Cardiac fibroblast (primary cell): ENCODE measurements around the gene BTBD18.

ENCODE experiments used
- DNase-seq, 2 donors: peaks; one replicate each; pipeline versions ENCODE4 v3.0.0 to v3.0.0-alpha.2; 2010; ENCODE audit warnings: low read depth in 2 of 2
- H3K4me3 ChIP-seq, 2 donors: replicated peaks in 1 of 2; 1 replicate in 1 of 2; 2 replicates in 1 of 2; pipeline ENCODE4 v1.5.1; 2011; ENCODE audit warnings: low read depth in 2 of 2, low read length in 2 of 2, mild to moderate bottlenecking in 2 of 2, moderate library complexity in 1 of 2
- TF ChIP-seq, protein P1 (sequence below): IDR thresholded peaks from one replicate; pipeline ENCODE4 v1.5.1; 2011; ENCODE audit warnings: low read depth, mild to moderate bottlenecking, low read length, inconsistent platforms

The BTBD18 gene

DNA sequence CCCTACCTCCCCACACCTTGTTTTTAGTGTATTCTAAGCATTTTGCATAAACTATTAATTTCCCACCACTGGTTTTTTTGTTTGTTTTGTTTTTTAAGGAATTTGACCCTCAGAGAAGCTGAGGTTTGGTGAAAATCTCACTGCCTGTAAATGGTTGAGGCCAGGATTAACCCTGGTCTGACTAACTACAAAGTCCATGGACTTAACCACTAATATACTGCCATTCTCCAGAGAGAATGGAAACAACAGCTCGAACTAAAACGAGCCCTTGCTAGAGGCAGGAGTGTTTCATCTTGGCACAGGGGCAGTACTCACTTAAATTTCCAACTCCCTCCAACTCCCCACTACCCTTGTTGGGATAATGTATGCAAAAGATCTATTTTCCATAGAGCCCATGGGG lies 12.9 kb upstream of the BTBD18 start:
- no peak for DNase-seq
- TF ChIP-seq, protein P1, sequence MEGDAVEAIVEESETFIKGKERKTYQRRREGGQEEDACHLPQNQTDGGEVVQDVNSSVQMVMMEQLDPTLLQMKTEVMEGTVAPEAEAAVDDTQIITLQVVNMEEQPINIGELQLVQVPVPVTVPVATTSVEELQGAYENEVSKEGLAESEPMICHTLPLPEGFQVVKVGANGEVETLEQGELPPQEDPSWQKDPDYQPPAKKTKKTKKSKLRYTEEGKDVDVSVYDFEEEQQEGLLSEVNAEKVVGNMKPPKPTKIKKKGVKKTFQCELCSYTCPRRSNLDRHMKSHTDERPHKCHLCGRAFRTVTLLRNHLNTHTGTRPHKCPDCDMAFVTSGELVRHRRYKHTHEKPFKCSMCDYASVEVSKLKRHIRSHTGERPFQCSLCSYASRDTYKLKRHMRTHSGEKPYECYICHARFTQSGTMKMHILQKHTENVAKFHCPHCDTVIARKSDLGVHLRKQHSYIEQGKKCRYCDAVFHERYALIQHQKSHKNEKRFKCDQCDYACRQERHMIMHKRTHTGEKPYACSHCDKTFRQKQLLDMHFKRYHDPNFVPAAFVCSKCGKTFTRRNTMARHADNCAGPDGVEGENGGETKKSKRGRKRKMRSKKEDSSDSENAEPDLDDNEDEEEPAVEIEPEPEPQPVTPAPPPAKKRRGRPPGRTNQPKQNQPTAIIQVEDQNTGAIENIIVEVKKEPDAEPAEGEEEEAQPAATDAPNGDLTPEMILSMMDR, result no peak
- peak overlapping the region; percentile 65 to 75 for H3K4me3 ChIP-seq

DNA sequence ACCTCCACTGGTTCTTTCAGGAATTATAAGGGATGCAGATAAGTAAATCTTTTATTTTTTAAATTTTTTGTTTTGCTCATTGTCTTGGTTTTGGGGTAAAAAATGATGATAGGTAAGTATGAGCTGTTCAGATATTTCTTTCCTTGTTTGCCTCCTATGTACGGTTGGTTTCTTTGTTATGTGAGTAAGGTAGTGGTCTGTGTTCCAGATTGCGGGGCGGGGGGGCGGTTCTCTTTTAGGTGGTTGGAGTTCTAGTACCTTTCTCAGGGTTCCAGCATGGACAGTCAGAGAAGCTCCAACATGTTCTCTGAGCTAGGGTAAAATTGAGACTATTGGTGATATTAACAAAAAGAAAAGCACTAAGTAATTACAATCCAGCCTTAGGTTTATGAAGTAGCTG lies 12.4 kb upstream of the BTBD18 start:
- peak overlapping the region; percentile 65 to 75 for H3K4me3 ChIP-seq
- TF ChIP-seq, protein P1, result no peak
- DNase-seq, result no peak

DNA sequence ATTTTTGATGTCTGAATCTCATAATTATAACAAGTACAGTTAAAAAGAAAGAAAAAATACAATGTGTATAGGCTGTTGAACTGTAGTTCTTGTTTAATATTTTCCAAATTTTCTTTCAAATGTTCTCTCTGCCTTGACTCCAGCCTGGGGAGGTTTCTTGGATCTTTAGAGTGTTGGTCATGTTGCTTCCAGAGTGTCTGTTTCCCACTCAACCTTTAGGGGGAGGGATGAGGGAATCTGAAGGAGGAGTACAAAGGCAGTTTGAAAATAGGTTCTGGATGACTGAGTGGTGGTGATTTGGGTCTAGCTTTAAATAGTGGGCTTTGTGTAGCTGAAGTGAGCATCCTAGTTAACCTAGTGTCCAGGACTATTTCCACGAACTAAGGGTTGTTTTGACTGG lies 11.9 kb upstream of the BTBD18 start:
- TF ChIP-seq, protein P1, result peak; percentile 51
- H3K4me3 ChIP-seq, result peak overlapping the region; percentile 65 to 75
- peak; percentile 54 to 61 for DNase-seq

DNA sequence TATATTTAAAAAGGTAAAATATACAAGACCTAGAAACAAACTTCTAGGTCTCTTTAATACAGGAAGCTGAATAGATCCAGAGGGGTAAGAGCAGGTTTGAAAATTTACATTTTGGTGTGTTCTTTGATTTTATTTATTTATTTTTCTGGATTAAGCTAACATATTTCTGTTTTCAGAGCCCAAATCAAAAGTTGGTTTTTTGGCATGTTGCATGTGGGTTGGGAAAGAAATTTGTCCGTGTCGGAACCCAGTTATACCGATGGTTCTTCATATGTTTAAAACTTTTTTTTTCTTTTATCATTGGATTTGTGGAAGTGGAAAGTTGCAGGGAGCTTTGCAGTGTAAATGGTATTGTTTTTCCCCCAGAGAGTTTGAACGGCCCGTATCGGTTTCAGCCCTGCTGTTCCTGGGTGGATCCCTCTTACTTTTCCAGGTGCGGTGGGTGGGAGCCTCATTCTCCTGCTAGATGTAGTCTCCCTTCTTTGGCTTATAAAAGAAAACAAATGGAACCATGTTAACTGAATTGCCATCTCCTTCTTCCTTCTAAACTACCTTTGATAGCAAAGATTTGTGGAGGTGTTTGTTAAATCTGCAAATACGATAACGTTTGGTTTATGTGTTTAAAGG lies 10.7 kb upstream of the BTBD18 start:
- peak overlapping the region; percentile 65 to 75 for H3K4me3 ChIP-seq
- TF ChIP-seq, protein P1, result no peak
- peak in 1 of 2 donors; percentile 28 for DNase-seq

DNA sequence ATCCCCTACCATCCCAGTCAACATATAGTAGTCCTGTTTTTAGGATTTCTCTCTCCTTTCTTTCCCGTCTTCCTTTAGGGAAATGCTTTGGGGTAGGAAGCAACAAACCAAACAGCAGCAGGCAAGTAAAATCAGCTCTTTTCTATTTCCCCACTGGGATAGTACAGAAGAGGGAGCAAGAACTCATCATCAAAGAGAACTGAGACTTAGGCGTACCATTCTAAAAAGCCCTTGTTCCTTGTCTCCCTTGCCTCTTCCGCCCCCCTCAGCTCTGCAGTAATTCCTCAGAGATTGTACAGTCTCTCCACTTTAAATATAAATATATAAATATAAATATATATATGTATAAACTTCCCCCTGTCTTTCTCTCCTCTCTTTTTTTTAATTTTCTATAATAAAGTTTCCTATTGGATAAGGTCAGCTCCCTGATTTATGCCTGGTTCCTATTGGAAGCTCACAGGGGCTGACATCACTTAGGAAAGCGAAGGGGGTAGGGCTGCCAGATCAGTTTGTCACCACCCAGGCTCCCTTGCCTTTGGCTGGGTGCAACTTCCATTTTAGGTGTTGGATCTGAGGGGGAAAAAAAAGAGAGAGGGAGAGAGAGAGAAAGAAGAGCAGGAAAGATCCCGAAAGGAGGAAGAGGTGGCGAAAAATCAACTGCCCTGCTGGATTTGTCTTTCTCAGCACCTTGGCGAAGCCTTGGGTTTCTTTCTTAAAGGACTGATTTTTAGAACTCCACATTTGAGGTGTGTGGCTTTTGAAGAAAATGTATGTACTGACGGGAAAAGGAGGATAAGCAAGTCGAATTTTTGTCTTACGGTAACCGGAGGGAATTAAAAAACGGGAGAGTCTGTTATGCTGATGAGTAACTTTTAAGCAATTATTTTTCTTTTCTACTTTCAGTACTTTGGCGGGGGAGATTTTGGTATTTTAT lies 9.9 kb upstream of the BTBD18 start, which contains the start of gene CTNND1:
Gene CTNND1, plus strand, starts transcription at position 502 of the 934 bp plus-strand sequence. CDS start 29,677 bp downstream, outside the sequence.
- TF ChIP-seq, protein P1, result peak; percentile 2
- DNase-seq, result peak; percentile 99
- H3K4me3 ChIP-seq, result peak within 1 kb of the TSS; percentile 65 to 75

DNA sequence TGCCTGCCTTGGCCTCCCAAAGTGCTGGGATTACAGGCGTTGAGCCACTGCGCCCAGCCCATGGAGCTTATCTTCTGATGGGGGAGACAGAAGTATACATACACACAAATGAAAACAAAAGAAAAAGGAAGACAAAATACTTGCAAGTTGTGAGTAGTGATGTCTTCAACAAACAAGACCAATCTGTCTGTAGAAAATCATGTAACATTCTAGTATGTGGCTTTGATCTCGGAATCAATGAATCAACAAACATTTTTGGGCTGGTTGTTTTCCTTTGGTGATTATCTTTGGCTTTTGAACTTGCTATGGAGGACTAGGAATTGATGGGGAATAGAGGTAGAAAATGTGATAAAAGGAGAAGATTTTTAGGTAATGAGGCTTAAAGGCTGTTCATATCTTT lies 6.6 kb upstream of the BTBD18 start:
- TF ChIP-seq, protein P1, result no peak
- no peak for DNase-seq
- no peak overlapping the region for H3K4me3 ChIP-seq
